ENCODE results near the gene PDE10A.
A peak's percentile ranks its signal among the peaks of the same experiment; 100 is the strongest.

Gene PDE10A

GRCh38 chr6:165661664-165662025, 1.4 kb downstream of the PDE10A start:
- peak overlapping the region; percentile 25 for H3K4me3 ChIP-seq (ENCODE audit: severe bottlenecking)
- H3K36me3 ChIP-seq (ENCODE audit: low read depth), result no peaks in the 10 kb centered on the region
- DNase-seq (ENCODE audit: low spot score), result no peak
- H3K27ac ChIP-seq (ENCODE audit: poor library complexity, severe bottlenecking), result no peak overlapping the region
- no peaks in the 10 kb centered on the region for H3K9me3 ChIP-seq (ENCODE audit: severe bottlenecking)
- peak; percentile 9; the same call in 1 of the 3 replicates for ATAC-seq (ENCODE audit: low read depth)
- no peak for TF ChIP-seq CTCF (IDR thresholded peaks at IDR 0.05; ENCODE audit: poor library complexity, severe bottlenecking)
- H3K27me3 ChIP-seq (ENCODE audit: insufficient read depth, poor library complexity, severe bottlenecking), result peaks cover 92% of the 10 kb centered on the region
- no peaks in the 10 kb centered on the region for H3K4me1 ChIP-seq (ENCODE audit: insufficient read depth, poor library complexity, severe bottlenecking)

- ATAC-seq (ENCODE audit: low read depth) (no peak; the same call in 2 of the 3 replicates), DNase-seq (ENCODE audit: low spot score) (no peak)
- H3K27ac ChIP-seq (ENCODE audit: poor library complexity, severe bottlenecking), result no peak overlapping the region
- no peaks in the 10 kb centered on the region for H3K9me3 ChIP-seq (ENCODE audit: severe bottlenecking)
- TF ChIP-seq CTCF (IDR thresholded peaks at IDR 0.05; ENCODE audit: poor library complexity, severe bottlenecking), result no peak
- H3K36me3 ChIP-seq (ENCODE audit: low read depth), result no peaks in the 10 kb centered on the region
- H3K4me1 ChIP-seq (ENCODE audit: insufficient read depth, poor library complexity, severe bottlenecking), result no peaks in the 10 kb centered on the region
- no peak overlapping the region for H3K4me3 ChIP-seq (ENCODE audit: severe bottlenecking)
- peaks cover 90% of the 10 kb centered on the region for H3K27me3 ChIP-seq (ENCODE audit: insufficient read depth, poor library complexity, severe bottlenecking)
These were observed 2.0 kb downstream of the PDE10A start for GRCh38 chr6:165660857-165661663.

- ATAC-seq (ENCODE audit: low read depth) (peak; percentile 49; the same call in 2 of the 3 replicates), DNase-seq (ENCODE audit: low spot score) (no peak)
- Histone ChIP-seq H3K27ac (ENCODE audit: poor library complexity, severe bottlenecking) (no peak overlapping the region), H3K9me3 (ENCODE audit: severe bottlenecking) (no peaks in the 10 kb centered on the region), H3K4me3 (ENCODE audit: severe bottlenecking) (no peak overlapping the region), H3K27me3 (ENCODE audit: insufficient read depth, poor library complexity, severe bottlenecking) (peaks cover 82% of the 10 kb centered on the region), H3K4me1 (ENCODE audit: insufficient read depth, poor library complexity, severe bottlenecking) (no peaks in the 10 kb centered on the region), H3K36me3 (ENCODE audit: low read depth) (no peaks in the 10 kb centered on the region)
- TF ChIP-seq CTCF (IDR thresholded peaks at IDR 0.05; ENCODE audit: poor library complexity, severe bottlenecking), result no peak
These were observed 2.8 kb downstream of the PDE10A start for GRCh38 chr6:165659945-165660856.

- Histone ChIP-seq H3K4me3 (ENCODE audit: severe bottlenecking) (no peak overlapping the region), H3K4me1 (ENCODE audit: insufficient read depth, poor library complexity, severe bottlenecking) (no peaks in the 10 kb centered on the region), H3K36me3 (ENCODE audit: low read depth) (no peaks in the 10 kb centered on the region), H3K27me3 (ENCODE audit: insufficient read depth, poor library complexity, severe bottlenecking) (peaks cover 65% of the 10 kb centered on the region), H3K9me3 (ENCODE audit: severe bottlenecking) (no peaks in the 10 kb centered on the region), H3K27ac (ENCODE audit: poor library complexity, severe bottlenecking) (no peak overlapping the region)
- TF ChIP-seq CTCF (IDR thresholded peaks at IDR 0.05; ENCODE audit: poor library complexity, severe bottlenecking), result no peak
- DNase-seq (ENCODE audit: low spot score) (no peak), ATAC-seq (ENCODE audit: low read depth) (no peak)
These were observed 4.5 kb downstream of the PDE10A start for GRCh38 chr6:165658395-165659058.
